Subcutaneous adipose tissue (tissue), 4 donors: ENCODE measurements around the gene TRIM36. TPM values are rescaled to one million over a fixed set of nuclear protein-coding genes. Genes with fewer than 3 reads are reported as not detected.

ENCODE experiments used
- total RNA-seq, 4 donors: library from RNA; depleted of rRNA; stranded (reverse); fragments of >200 nt; gene quantifications; one replicate each; pipeline ENCODE4 v1.1.0, GENCODE V29; 2016
- TF ChIP-seq, protein P1 (sequence below): fragments of 450-650 bp; IDR thresholded peaks from one replicate; pipeline ENCODE4 v1.5.1; 2016; ENCODE audit warnings: low read depth, mild to moderate bottlenecking, control low read depth, antibody characterized with exemption, moderate library complexity

The TRIM36 gene
- total RNA-seq, 4 donors from 2014 or later: 0.44 to 2.2 (median 0.98) TPM; not detected in 1

DNA sequence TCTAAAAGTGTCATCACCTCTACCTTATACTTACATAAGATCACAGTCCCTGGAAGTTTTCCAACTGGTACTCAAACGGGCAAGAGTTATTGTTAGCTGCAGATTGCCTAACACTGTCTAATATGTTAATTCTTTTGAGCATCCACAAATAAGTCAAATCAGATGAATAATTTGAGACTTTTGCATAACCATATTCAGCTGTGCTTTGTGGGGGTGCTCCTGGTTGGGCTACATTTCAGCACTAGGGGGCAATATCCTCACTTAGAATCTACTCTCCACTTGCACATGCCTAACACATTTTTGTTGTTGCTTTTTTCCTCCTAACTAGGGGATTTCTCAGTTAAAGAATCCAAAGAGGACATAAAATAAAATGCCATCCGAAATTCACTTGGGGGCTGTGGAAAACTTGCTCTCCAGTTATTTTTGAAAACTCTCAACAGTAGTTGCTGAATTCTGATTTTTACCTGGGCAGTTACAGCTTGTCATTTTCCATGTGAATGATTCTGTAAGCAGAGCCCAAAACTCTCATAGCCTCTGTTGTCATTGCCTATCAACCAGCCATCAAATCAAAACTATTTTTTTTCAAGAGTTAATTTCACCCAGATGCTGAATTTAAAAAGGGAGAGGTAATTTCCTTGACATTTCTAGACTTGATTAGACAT is 71.5 kb downstream of the TRIM36 start:
- TF ChIP-seq, protein P1, sequence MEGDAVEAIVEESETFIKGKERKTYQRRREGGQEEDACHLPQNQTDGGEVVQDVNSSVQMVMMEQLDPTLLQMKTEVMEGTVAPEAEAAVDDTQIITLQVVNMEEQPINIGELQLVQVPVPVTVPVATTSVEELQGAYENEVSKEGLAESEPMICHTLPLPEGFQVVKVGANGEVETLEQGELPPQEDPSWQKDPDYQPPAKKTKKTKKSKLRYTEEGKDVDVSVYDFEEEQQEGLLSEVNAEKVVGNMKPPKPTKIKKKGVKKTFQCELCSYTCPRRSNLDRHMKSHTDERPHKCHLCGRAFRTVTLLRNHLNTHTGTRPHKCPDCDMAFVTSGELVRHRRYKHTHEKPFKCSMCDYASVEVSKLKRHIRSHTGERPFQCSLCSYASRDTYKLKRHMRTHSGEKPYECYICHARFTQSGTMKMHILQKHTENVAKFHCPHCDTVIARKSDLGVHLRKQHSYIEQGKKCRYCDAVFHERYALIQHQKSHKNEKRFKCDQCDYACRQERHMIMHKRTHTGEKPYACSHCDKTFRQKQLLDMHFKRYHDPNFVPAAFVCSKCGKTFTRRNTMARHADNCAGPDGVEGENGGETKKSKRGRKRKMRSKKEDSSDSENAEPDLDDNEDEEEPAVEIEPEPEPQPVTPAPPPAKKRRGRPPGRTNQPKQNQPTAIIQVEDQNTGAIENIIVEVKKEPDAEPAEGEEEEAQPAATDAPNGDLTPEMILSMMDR: no peak

DNA sequence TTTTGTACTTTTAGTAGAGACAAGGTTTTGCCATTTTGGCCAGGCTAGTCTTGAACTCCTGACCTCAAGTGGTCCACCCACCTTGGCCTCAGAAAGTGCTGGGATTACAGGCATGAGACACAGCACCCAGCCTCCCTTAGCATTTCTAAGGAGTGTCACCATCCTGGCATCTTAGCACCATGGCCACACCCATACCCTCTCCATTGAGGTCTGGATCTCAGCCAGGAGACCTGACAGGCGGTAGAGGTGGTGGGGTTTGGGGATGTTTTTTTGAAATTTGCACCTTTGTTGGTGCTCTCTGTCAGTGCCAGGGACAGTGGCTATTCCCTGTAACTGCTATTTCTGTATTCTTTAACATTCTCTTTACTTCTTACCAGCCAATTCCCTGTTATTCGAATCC is 72.5 kb downstream of the TRIM36 start:
- TF ChIP-seq, protein P1: no peak

DNA sequence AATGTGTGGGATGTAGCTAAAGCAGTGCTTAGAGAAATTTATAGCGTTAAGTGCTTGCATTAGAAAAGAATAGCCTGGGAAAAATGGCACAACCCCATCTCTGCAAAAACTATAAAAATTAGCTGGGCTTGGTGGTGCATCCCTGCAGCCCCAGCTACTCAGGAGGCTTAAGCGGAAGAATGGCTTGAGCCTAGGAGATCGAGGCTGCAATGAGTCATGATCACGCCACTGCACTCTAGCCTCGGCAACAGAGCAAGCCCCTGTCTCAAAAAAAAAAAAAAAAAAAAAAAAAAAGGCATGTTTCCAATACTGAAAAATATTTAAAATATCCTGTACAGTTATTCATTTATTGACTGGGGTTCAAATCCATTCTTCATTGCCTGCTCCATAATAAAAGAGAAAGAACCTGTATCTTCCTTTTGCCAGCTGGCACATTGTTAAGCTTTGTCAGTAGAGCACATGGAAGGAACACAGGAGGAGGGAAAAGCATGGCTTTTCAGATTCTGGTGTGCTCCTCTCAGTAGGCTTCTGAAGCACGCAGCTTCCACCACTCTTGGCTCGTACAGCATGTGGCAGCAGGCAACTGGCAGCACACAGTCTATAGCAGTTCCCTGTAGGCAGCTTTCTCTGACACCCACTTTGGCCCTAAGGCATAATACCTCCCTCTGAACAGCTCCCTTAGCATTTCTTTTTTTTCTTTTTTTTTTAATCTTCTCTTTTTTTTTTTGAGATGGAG is 73.5 kb downstream of the TRIM36 start:
- TF ChIP-seq, protein P1: no peak

DNA sequence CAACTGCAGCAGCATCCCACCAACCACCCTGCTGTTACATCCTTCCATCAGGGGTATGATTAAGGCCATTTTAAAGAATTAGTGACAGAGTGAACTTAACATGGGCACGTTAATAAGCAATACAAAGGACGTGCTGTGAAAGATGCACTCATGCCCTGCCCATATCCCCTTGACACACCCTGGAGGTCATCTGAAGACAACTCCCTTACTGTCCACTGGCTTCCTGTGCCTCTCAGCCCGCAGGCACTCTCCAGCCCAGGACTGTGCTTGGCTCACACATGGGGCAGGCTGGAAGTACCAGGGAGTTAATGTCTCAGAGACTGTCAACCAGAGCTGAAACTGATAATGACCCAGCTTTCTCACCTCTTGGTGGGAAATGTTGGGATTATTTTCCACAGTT is 81.8 kb downstream of the TRIM36 start:
- TF ChIP-seq, protein P1: no peak

DNA sequence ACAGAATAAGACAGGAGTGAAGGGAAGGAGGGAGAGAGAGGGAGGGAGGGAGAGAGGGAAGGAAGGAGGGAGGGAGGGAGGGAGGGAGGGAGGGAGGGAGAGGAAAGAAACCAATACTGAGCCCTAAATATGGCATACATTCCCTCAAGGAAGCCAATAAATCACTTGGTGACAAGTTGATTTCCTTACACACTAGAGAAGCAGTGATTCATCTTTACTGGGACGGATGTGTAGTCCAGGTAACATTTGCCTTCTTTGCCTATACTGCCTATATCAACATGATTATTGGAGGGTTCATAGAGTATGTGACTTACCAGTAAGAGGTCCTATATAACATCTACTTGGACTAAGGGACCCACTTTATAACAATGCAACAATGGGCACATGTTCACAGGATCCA is 83.2 kb downstream of the TRIM36 start:
- TF ChIP-seq, protein P1: no peak

DNA sequence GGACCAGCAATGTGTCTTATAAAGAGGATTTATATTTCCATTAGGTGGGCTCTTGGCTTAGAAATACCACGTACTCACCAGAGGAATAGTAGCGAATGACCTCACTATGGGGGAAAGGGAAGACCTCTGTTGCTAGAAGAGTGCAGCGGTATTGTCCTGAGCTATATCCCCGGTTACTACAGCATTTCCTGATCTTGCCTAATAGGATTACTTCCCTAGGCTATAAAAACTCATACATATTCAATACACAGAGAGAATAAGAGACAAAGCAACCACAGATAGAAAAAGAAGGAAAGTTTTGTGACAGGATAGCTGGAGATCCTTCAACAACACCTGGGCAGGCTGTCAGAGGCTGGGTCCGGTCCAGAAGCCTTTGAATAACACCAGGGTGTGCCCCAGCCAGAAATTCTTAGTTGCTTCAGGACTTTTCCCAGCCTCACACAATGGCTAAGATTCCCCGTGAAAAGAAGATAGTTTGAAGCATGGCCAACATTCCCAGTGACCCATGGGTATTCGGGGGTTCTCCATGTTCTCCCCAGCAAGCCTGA is 85.4 kb downstream of the TRIM36 start:
- TF ChIP-seq, protein P1: no peak

DNA sequence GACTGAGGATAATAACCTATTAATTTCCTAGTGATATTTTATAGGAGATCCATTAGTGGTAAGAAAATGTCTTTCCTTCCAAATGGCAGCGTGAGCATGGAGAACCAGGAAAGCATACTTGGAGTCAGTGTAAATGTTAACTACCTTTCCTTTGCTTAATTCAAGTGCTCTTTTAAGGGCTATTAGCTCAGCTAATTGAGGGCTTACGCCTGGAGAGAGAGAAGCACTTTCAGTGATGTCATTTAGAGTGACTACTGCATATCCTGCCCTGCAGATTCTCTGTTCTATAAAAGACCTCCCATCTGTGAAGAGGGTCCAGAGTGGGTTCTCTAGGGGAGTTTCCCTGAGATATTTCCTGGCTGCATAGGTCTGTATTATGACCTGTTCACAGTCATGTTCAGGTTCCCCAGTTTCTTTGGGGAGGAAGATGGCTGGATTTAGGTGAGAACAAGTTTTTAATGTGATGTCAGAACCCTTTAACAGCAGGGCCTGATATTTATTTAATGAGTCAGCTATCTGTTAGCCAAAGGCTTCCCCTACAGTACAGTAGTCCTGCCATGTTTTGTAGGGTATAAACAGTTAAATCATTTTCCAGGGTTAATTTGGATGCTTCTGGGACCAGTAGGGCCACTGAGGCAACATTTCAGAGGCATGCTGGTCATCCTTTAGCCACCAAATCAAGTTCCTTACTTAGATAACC is 89.6 kb downstream of the TRIM36 start:
- TF ChIP-seq, protein P1: no peak
